Measurements from ENCODE around the gene PRKCZ.

PRKCZ gene

DNA sequence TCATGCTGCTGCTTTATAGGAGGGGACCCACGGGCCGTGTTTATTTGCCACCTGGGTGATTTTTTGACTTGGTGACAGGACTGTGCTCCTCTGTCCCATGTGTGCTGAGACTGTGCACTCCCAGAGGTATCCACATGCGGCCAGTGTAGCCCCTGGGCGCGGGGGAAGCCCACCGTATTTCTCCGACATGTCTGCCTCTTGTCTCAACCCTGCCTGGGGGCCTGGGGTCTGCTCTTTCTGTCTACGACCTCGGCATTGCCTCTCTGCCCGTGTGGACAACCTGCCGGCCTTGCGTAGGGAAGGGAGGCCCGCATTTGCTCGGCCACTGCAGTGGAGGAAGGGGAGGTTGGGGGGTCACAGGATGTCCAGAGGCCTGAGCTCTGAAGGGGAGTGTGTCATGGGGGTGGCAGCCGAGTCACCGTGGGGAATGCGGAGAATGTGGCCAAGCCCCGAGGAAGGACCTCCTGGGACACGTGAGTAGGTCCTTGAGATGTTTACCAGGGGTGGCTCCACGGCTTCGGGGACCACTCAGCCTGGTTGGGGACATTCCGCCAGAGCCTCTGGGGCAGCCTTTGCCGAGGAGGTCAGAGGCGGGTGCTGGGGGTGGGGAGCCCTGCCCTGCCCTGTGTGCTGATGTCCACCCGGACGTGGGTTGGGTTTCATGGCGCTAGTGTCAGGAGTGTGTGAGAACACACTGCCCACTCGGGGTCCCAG lies 11.0 kb downstream of the PRKCZ start:
- DNase-seq (ENCODE audit: low read depth in 2 of 2) = no peak

DNA sequence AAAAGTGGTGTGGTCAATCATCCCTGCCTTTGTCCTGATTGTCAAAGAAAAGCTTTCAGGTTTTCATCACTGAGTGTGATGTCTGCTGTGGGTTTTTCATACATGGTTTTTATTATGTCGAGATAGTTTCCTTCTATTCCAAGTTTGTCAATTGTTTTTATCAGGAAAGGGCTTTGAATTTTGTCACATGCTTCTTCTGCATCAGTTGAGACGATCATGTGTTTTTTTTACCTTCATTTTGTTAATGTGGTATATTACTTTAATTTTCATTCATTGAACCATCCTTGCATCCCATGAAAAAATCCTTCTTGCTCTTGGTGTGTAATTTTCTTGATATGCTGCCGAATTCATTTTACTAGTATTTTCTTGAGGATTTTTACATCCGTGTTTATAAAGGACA lies 15.5 kb downstream of the PRKCZ start:
- no peak for DNase-seq (ENCODE audit: low read depth in 2 of 2)

DNA sequence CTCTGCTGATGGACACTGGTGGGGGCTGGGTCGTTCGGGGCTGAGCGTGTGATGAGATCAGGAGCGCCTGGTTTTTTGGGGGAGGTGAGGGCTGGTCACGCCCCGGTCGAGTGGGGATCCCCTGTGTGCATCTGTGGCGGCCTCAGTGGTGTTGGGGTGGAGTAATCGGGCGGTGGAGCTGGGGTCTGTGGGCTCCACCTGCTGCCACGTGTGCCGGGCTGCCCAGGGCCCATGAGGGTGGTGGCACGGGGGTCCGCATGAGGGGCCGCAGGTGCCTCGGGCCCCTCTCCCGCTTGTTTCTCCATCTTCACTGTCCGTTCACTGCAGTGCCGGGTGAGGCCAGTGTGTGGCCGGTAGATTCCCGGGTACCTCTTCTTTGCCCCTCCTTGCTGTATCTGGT lies 17.2 kb downstream of the PRKCZ start:
- DNase-seq (ENCODE audit: low read depth in 2 of 2) = no peak

DNA sequence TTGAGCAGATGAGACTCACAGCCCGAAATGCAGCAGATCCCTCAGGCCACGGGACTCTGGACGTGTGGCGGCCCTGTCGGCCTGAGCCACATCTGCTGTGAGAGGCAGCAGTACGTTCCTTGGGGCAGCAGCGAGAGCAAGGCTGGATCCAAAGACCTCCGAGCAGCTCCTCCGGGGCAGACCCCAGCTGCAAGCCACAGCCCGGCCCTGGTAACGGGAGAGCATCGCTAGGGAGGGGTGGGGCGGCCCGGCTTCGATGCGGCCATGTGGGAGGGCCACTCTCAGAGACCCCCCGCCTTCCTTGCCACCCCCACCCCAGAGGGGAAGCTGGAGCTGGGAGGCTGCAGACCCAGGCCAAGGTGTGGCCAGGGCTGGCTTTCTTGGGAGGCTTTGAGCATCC lies 17.8 kb downstream of the PRKCZ start:
- no peak for DNase-seq (ENCODE audit: low read depth in 2 of 2)

DNA sequence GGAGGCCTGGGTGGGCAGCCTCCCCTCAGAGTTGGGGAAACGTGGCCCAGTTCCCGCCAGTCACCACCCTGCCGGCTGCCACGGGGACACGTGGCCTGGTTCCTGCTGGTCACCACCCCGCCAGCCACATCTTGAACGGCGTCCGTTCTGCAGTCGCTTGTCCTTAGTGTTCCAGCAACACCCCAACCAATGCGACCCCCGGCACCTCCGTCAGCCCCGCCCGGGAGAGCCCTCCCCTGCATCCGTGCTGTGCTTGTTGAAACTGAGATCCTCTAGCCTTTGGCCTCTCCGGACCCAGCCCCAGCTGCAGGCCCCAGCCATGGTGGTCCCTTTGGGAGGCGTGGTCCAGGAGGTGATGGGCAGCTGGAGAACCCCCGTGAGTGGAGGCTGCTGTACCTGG lies 18.7 kb downstream of the PRKCZ start:
- DNase-seq (ENCODE audit: low read depth in 2 of 2) = no peak

DNA sequence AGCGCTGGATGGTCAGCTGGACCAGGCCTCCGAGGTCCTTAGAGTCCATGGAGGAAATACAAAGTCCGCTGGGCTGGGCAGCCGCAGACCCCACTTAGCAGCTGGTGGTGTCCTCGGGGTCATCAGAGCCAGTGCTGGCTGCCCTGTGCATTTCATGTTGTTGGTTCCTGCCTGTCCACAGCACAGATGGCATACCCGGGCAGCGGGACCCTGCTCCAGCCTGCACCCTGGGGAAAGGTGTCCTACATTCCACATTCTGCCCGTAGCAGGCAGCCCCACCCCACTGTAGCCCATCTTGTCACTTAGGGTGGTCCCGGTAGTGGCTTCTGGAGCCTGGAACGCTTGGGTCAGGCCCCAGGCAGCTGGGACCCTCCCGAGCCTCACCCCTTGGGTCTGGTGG lies 19.8 kb downstream of the PRKCZ start:
- no peak for DNase-seq (ENCODE audit: low read depth in 2 of 2)

DNA sequence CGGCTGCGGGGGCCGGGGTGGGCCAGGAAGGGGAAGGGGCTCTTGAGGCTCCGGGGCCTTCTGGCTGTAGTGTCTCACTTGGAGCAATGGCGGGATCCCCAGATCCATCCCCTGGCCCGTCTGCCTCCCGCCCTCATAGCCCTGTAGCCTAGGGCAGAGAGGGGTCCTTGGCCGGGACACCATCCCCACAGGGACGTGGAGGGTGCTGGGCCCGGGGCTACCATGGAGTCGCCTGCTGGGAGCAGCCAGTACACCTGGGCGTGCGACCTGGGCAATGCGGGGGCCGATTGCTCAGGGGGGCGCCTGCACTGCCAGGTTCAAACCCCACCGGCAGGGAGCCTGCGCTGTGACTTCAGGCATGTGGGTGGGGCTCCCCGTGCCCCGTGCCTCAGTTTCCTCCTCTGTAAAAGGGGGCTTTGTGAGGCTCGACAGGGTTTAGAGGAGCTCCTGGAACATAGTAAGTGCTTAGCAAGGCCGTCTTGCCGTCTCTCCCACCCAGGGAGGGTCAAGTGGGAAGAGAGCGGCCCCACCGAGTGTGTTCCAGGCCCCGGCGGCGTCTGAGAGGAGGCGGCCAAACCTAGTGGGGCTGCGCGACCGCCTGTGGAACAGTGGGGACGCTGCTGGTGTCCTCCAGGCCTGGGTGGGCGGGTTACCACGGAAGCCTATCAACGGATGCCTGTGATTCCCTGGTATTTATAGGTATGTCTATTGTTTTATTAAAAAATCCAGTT lies 20.8 kb downstream of the PRKCZ start:
- no peak for DNase-seq (ENCODE audit: low read depth in 2 of 2)

DNA sequence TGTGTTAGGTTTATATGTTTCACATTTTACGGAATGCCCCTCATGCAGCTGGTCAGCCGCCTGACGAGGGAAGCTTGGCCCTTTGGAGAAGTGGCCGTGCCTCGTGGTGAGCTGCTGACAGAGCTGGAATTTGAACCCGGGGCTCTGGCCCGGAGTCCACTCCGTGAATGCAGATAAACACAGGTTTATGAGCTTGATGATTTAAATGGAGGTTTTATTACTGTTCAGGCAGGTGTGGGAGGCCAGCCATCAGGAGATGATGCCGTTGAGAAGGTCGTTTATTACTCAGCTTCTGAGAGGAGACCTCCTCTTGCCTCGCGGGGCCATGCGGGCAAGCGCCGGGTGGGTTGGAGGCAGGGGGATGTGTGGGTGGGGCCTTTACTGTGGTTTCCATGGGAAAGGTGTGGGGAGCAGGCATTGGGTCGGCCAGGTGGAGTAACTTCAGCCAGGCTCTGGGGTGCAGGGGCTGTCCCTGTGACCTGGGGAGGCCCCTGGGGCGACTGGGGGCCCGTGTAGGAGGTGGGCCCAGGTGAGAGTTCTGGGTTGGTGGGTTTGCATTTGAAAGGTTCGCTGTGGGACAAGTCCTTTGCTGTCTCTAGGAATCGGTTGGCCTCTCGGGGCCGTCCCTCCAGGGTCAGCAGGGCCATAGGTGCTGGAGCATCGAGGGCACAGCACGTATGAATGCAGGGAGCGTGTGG lies 22.0 kb downstream of the PRKCZ start:
- no peak for DNase-seq (ENCODE audit: low read depth in 2 of 2)

DNA sequence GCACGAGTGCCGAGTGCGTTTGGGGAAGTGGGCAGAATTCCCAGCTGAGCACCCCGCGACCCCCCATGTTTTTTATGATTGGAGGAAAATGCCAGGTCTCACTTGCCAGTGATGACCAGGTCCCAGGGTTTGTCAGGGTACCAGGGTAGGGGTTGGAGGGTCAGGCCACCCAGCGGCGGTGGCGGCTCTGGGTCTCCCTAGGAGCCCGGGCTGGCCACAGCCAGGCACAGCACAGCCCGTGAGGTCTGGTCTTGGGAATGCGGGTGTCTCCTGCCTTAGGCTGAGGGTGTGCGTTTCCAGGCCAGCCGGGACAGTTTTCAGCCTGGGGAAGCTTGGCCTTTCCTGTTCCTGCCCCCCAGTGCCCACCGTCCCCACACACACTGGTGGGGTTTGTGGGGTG lies 22.7 kb downstream of the PRKCZ start:
- DNase-seq (ENCODE audit: low read depth in 2 of 2) = no peak

DNA sequence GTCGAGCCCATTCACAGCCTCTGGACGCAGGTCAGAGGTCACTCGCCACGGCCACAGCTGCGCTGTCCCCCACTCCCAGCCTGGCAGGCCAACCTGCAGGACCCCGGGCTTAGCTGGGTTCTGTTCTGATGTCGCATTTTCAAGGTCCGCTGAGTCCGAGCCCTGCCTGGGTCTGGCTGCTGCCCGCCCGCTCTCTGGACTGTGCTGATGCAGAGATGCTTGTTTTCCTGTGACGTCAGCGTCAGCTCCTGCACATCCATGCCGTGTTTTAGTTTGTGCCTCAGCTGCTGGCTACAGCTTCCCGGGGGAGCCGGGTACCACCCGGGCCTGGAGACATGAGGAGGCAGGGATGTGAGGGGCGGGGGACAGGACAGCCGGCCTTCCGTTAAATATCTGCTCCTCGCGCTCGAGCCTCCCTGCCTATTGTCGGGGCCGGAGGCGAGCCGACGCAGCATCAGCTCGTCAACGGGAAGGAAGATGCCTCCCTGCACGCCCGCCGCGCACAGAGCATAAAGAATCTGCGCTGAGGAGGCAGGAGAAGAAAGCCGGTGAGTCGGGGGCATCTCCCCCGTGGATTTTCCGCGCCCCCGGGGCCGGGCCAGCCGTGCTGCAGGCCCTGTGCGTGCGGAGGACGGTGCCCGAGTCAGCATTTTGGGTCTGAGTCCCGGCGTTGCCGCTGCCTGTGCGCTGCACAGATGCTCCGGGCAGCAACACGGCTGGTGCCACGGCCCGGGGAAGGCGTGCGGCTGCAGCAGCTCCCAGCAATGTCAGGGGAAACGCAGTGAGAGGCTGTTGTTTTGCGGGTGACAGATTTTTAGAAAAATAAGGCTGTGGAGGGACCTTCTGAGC lies 23.4 kb downstream of the PRKCZ start:
- no peak for DNase-seq (ENCODE audit: low read depth in 2 of 2)

DNA sequence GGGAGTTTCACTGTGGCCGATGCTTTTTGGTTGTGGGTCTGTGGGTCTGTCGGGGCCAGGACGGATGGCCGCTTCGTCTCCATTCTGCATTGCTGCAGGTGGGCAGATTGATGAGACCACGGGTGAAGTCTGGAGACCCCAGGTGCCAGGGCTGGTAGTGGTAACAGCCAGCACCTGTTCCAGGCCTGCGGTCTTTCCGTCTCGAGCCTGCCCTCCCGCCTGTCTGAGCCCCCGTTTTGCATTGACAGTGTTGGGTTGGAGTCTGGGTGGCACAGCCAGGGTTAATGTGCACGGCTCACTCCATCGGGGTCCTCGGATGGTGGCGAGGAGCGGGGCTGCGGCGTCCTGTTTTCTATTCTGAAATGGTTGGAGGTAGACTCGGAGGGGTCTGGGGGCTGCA lies 24.2 kb downstream of the PRKCZ start:
- no peak for DNase-seq (ENCODE audit: low read depth in 2 of 2)

DNA sequence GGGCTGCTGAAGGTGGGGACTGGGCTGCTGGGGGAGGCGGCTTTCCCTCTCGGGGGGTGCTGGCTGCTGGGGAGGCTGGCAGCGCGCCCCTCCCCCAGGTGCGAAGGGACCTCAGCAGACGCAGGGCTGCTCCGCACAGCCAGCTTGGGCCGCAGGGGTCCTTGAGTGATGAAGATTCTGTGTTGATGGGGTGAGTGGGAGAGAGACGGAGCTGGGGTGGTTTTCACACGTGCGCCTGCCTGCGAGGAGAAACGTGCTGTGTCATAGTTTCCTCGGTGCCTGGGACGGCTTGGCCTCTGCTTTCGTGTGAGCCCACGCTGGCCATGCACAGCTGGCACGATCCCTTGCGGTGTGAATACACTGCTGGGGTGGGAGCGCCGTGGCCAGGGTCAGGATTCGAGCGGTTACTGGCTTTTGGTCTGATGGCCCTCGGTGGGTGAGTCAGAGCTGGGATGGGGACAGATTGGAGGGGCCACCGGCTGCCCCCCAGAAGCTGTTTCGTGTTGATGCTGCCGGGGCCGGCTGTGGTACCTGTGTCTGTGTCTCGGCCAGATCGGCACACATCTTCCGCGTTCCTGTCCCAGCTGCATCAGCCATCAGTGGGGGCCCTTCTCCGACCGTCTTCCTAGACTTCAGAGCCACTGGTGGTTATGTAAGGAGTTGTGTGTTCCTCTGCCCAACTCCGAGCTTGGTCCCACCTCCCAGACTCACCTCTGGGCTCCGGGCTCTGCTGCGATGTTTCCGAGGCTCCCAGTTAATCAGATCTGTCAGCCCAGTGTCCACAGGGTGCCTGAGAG lies 24.9 kb downstream of the PRKCZ start:
- no peak for DNase-seq (ENCODE audit: low read depth in 2 of 2)

DNA sequence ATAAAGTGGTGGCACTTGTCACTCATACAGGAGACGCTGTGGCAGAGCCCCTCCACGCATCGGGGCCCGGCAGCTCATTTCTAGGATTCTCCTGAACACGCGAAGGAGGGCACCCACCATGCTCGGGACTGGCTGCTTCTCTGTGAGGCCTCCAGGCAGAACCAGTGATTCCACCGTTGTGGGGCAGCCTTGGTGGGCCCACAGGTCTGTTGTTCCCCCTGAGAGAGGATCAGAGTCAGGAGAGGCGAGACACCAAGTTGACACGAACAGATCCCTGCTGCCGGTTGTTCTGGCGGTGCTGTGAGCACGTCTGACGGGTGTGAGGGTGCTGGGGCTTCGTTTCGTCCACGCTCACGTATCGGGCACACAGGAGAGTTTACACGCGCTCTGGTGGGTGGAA lies 26.6 kb downstream of the PRKCZ start:
- no peak for DNase-seq (ENCODE audit: low read depth in 2 of 2)

DNA sequence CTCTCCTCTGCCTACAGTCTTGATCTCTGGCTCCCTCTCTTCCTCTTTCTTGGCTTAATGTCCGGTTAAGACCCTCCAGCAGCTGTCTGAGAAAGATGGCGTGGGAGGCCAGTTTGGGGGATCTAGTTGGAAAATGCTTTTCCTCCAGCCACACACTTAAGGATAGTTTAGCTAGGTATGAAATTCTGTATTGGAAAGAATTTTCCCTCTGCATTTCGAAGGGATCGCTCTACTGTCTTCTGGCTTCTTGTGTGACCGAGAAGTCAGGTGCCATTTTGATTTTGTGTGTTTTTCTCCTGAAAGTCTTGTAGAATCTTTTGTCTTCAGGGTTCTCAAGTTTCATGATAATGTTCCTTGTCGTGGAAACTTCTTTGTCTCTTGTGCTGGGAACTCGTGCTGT lies 28.0 kb downstream of the PRKCZ start:
- DNase-seq (ENCODE audit: low read depth in 2 of 2) = no peak

DNA sequence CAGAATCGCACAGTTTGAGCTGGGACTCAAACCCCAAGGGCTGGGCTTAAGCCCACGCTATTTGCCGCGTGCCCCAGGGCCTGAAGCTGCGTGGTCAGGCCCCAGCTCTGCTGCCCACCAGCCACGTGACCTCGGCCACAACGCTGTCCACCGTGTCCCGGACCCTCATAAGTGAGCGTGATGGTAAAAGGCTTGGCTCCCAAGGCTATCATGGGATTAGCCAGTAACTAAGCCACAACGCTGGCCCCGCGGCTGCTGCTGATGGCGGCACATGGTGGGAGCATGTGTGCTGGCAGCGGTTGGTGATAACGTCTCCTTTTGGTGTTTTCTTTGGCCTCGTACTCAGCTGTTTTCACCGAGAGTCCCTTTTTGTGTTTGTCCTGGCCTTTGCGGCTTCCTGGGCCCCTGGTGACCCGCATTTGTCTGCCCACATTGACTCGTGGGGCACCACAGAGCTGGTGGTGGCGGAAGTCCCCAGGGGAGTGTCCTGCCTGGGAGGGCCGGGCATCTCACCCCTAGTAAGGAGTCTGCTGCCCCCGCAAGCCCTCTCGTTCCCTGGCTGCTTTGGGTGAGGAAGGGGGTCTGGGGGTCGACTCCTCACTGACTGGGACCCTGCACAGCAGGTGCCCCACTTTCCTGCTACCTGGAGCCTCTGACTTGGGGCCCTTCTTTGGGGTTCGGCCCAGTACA lies 29.3 kb downstream of the PRKCZ start:
- DNase-seq (ENCODE audit: low read depth in 2 of 2) = no peak

DNA sequence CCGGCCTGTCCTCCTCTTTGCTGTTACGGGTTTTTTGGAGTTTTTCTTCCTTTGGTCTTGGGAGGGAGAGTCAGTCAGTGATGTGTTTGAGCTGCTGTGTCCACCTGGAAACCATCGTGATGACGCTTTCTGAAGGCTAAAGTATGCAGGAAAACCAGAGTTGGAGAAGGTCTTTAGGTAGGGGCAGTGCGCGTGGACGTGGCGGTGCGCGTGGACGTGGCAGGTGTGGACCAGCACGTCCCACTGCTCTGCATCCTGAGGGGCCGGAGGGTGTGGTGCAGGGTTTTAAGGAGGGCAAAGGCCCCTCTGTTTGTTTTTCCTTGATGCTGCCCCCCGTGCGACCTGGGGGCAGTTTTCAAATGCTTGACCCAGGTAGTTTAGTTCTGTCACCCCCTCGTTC lies 29.9 kb downstream of the PRKCZ start:
- DNase-seq (ENCODE audit: low read depth in 2 of 2) = no peak

DNA sequence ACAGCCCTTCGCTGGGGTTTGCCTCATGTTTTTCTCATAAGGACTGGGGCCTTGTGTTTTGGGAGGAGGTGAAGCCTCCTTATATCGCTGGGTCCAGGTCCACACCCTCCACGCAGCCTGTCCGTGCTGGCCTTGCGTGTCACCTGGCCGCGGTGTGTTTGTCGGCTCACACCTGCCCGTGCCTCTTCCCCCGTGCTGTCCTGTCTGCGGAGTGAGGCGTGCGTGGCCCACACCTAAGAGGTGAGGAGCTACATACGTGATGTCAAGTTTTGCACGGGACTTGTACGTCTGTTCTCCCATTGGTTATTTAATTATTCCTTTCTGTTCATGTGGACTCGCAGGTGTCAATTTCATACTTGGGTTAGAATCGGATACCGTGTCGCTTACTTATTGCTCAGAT lies 30.7 kb downstream of the PRKCZ start:
- no peak for DNase-seq (ENCODE audit: low read depth in 2 of 2)

DNA sequence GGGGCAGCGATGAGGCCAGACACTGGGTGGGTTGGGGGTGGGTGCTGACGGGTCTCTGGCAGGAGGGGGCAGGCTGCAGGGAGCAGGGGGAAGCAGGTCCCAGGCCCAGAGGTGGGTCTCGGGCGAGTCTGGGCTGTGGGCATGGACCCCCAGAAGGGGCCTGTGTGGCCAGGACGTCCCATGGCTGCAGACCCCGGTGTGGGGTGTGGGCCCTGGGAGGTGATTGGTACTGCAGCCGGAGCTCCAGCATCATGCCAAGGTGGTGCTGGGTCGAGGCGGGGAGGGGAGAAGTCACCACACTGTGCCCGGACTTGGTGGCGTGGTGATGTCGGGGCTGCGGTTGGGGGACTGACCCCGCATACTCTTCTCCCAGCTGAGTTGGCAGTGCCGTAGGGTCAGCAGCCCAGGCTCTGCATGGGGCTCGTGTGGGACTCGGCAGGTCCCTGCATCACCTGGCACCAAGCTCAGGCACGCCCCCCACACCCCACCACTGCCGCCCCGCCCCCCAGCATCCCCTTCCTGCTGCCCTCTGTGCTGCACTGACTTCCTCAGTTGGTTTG lies 31.2 kb downstream of the PRKCZ start:
- no peak for DNase-seq (ENCODE audit: low read depth in 2 of 2)

DNA sequence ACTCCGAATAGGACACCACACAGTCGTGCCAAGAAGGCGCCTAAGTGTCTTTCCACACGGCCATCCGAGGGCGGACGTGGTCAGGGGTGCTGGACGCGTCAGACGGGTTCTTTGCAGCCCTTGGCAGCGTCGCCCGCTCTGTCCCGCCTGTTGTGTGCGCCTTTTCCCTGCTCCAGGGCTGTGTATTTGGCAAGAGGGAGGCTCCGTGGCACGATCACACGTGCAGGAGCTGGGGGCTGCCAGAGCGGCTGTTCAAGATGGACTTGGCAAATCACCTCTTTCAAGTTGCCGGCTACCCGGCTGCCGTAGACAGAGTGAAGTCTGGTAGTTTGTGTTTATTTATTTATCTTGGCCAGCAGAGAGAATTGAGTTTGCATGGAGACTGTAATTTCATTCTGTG lies 31.9 kb downstream of the PRKCZ start:
- no peak for DNase-seq (ENCODE audit: low read depth in 2 of 2)

DNA sequence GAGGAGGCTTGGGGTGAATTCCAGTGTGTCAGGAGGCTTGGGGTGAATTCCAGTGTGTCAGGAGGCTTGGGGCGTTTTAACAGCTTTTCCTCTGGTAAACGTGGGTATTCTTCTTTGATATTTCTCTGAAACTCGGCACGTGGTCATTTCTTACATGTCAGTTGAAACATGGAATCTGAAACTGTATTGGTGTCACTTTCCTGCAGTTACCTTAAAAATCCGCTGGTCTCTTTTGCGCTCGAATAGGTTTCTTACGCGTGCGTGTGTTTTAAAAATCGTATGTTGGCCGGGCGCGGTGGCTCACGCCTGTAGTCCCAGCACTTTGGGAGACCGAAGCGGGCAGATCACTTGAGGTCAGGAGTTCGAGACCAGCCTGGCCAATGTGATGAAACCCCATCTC lies 33.5 kb downstream of the PRKCZ start:
- DNase-seq (ENCODE audit: low read depth in 2 of 2) = no peak

Data from activated CD8-positive, alpha-beta memory T cell treated with anti-CD3 and anti-CD28 coated beads for 4 hours (primary cell).